Measurements from ENCODE around the gene BCL2L1.

BCL2L1 gene

GRCh38 chr20:31723319-31724078 lies 831 bp upstream of the BCL2L1 start:
- DNase-seq: peak; percentile 96

- no peak for DNase-seq
These were observed 326 bp upstream of the BCL2L1 start for GRCh38 chr20:31723069-31723318.

- DNase-seq: peak; percentile 47
These were observed 1.0 kb downstream of the BCL2L1 start for GRCh38 chr20:31721408-31722256.

GRCh38 chr20:31720486-31721407 lies 1.9 kb downstream of the BCL2L1 start:
- no peak for DNase-seq

- DNase-seq: no peak
These were observed 2.8 kb downstream of the BCL2L1 start for GRCh38 chr20:31719644-31720485.

- DNase-seq: peak; percentile 33
These were observed 3.6 kb downstream of the BCL2L1 start for GRCh38 chr20:31718952-31719643.

- DNase-seq: no peak
These were observed 5.0 kb downstream of the BCL2L1 start for GRCh38 chr20:31717478-31718201.

GRCh38 chr20:31716818-31717477 lies 5.7 kb downstream of the BCL2L1 start:
- no peak for DNase-seq

- DNase-seq: no peak
These were observed 6.3 kb downstream of the BCL2L1 start for GRCh38 chr20:31716351-31716750.

- no peak for DNase-seq
These were observed 6.9 kb downstream of the BCL2L1 start for GRCh38 chr20:31715766-31716165.

- no peak for DNase-seq
These were observed 9.1 kb downstream of the BCL2L1 start for GRCh38 chr20:31713312-31714273.

GRCh38 chr20:31712564-31713311 lies 9.9 kb downstream of the BCL2L1 start:
- DNase-seq: peak; percentile 61

GRCh38 chr20:31712112-31712553 lies 10.5 kb downstream of the BCL2L1 start:
- DNase-seq: peak; percentile 74

GRCh38 chr20:31711179-31712111 lies 11.2 kb downstream of the BCL2L1 start:
- peak; percentile 56 for DNase-seq

GRCh38 chr20:31710423-31711108 lies 12.1 kb downstream of the BCL2L1 start:
- DNase-seq: peak; percentile 98

GRCh38 chr20:31709939-31710338 lies 12.7 kb downstream of the BCL2L1 start:
- DNase-seq: no peak
